ENCODE data around the gene KCNQ4. TPM values are rescaled to one million over a fixed set of nuclear protein-coding genes. Genes with fewer than 3 reads are reported as not detected.

The KCNQ4 gene
- polyA plus RNA-seq, 2 of the 4 experiments (the other 2 are of a cell fraction) = 0.08 to 0.17 TPM

GRCh38 chr1:40795811-40796586 is 12.4 kb downstream of the KCNQ4 start (continued):
- no peak for TF ChIP-seq TP53 (CRISPR knock-in tag; IDR thresholded peaks at IDR 0.05)
- no peak for TF ChIP-seq RCOR1 (IDR thresholded peaks at IDR 0.05; ENCODE audit: low read depth, low read length)
- no peak for TF ChIP-seq FOSL2 (IDR thresholded peaks at IDR 0.05)
- no peak for TF ChIP-seq FOSL2 (CRISPR knock-in tag; IDR thresholded peaks at IDR 0.05)
- TF ChIP-seq RAD21 (conservative IDR thresholded peaks at IDR 0.05 in 1 of 2, IDR thresholded peaks at IDR 0.05 in 1 of 2) = no peak
- no peak for TF ChIP-seq JUN (IDR thresholded peaks at IDR 0.05)
- TF ChIP-seq ZNF302 (CRISPR knock-in tag; IDR thresholded peaks at IDR 0.05) = no peak

GRCh38 chr1:40796939-40797667 is 13.5 kb downstream of the KCNQ4 start:
- ChIA-PET CTCF (interaction anchor here (1.1 to 1.4 kb wide), 3 partner anchors 12 to 51 kb away, joined by 3 to 6 read pairs (median 4); no protein-coding TSS in a partner anchor), POLR2A (no interaction called here)
- no peak overlapping the region for H3K4me3 ChIP-seq
- FAIRE-seq = no peak
- no peak overlapping the region for H3K4me2 ChIP-seq
- H3K4me1 ChIP-seq = peaks cover 11% of the 10 kb centered on the region; the same call in 2 of the 3 replicates
- WGBS (ENCODE audit: missing lambda C conversion rate) = 69% methylated on average over 9 of the region's 9 CpGs
- H3K9me3 ChIP-seq = no peaks in the 10 kb centered on the region
- no peak for DNase-seq (ENCODE audit: low read depth in 1 of 2, low spot score in 1 of 2)
- H3K27ac ChIP-seq = no peak overlapping the region
- TF ChIP-seq BHLHE40 (IDR thresholded peaks at IDR 0.05; ENCODE audit: low read depth, low read length) (no peak), POLR2A (IDR thresholded peaks at IDR 0.05; ENCODE audit: low read length) (no peak), MAX (IDR thresholded peaks at IDR 0.05) (no peak), USF2 (IDR thresholded peaks at IDR 0.05) (no peak), PBX3 (IDR thresholded peaks at IDR 0.05) (no peak), EHF (CRISPR knock-in tag; IDR thresholded peaks at IDR 0.05) (no peak), CEBPB (IDR thresholded peaks at IDR 0.05) (no peak), HDAC2 (IDR thresholded peaks at IDR 0.05) (no peak), GATA3 (IDR thresholded peaks at IDR 0.05; ENCODE audit: borderline replicate concordance) (no peak), KDM5A (IDR thresholded peaks at IDR 0.05) (no peak), ESRRA (IDR thresholded peaks at IDR 0.05; ENCODE audit: borderline replicate concordance, low read length) (no peak), CHD4 (IDR thresholded peaks at IDR 0.05; ENCODE audit: borderline replicate concordance) (no peak), CBX2 (IDR thresholded peaks at IDR 0.05; ENCODE audit: borderline replicate concordance, low read depth) (no peak), FOSL2 (IDR thresholded peaks at IDR 0.05) (no peak), FOSL2 (CRISPR knock-in tag; IDR thresholded peaks at IDR 0.05) (no peak), EHMT2 (IDR thresholded peaks at IDR 0.05; ENCODE audit: low read depth) (no peak), NR3C1 (IDR thresholded peaks at IDR 0.05) (no peak), HMGXB4 (CRISPR knock-in tag; IDR thresholded peaks at IDR 0.05; ENCODE audit: borderline replicate concordance) (no peak), BCL3 (IDR thresholded peaks at IDR 0.05) (no peak)
- 0 out of 6 replicates have a peak, but pooled peaks of 1 of the 2 experiments have one; percentile 4 for ATAC-seq
